GM19240 (cell line): Measurements from ENCODE around the gene TSC22D4.
"Not testable (repeated sequence)": the region's sequence is repeated elsewhere in the genome, so short reads cannot be mapped to it uniquely, and the experiment has no call there.

Experiments used
- DNase-seq: peaks from one replicate; pipeline ENCODE4 v3.0.0; 2011; ENCODE audit warnings: low spot score; ENCODE audit not compliant: insufficient read length

Gene TSC22D4

DNA sequence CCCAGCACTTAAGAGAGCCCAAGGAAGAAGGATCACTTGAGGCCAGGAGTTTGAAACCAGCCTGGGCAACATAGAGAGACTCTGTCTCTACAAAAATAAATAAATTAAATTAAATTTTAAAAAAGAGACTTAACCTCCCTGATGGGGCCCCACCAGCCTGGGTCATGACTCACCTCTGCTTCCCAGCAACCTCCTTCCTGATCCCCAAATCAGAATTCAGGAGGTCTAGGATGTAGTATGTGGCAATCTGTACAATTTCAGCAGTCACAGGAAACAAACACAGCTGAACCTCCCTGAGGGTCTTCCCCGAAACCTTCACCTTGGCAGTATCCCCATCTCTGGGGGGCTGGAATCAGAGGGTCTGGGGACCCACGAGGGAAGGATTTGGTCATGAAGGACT is 33.0 kb downstream of the TSC22D4 start:
- DNase-seq, result no peak

- DNase-seq, result no peak
Observed at GRCh38 chr7:100444311-100445278, 34.4 kb downstream of the TSC22D4 start.

DNA sequence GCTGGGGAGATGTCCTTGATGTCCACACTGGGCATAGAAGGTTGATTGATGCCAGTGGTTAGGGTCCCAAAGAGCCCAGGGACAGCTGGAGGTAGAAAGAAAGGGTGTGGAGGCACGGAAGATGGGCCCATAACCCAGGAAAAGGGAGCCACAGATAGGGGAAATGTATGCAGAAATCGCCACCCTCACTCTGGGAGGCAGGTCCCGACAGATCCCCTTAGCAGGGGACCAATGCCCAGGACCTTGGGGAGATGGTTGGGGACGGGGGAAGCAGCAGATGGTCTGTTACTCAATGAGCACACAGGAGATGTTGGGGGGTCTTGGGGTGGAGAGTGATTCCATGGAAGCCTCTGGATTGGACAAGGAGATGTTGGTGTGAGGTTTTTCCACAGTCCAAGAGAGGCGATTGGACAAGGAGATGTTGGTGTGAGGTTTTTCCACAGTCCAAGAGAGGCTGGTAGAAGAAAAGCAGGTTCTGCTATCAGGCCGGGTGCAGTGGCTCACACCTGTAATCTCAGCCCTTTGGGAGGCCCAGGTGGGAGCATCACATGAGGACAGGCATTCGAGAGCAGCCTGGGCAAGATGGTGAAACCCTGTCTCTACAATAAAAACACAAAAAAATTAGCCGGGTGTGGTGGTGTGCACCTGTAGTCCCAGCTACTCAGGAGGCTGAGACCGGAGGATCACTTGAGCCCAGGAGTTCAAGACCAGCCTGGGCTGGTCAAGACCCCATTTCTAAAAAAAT is 35.7 kb downstream of the TSC22D4 start:
- DNase-seq, result no peak

- DNase-seq, result no peak
Observed at GRCh38 chr7:100441641-100442535, 37.1 kb downstream of the TSC22D4 start.

DNA sequence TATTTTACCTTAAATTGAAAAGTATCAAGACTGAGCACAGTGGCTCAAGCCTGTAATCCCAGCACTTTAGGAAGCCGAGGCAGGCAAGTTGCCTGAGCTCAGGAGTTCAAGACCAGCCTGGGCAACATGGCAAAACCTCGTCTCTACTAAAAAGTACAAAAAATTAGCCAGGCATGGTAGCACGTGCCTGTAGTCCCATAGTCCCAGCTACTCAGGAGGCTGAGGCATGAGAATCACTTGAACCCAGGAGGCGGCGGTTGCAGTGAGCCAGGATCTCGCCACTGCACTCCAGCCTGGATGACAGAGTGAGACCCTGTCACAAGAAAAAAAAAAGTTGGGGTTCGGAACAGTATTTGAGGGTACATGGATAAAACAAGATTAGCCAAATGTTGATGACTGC is 39.8 kb downstream of the TSC22D4 start:
- not testable (repeated sequence) for DNase-seq

DNA sequence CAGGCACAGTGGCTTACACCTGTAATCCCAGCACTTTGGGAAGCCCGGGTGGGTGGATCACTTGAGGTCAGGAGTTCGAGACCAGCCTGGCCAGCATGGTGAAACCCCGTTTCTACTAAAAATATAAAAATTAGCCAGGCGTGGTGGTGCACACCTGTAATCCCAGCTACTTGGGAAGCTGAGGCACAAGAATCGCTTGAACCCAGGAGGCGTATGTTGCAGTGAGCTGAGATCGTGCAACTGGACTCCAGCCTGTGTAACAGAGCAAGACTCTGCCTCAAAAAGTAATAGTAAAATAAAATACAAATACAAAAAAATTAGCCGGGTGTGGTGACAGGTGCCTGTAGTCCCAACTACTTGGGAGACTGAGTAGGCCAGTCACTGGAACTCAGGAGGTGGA is 40.3 kb downstream of the TSC22D4 start:
- not testable (repeated sequence) for DNase-seq

DNA sequence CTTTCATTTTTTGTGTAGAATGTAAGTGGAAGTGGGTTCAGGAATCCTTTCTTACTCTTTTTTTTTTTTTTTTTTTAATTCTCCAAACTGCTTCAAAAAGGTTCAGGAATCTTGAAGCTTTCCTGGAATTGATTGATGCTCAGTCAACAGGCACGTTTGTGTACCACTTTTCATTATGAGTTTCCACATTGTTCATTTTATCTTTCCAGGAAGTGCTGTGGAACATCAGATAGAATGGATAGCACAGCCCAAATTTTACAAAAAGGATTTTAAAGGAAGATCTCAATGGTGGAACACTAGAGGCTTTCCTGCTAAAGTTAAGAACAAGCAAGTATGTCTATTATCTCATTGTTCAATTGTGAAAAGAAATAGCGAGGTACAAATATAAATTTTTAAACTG is 40.8 kb downstream of the TSC22D4 start:
- no peak for DNase-seq

- no peak for DNase-seq
Observed at GRCh38 chr7:100437150-100438100, 41.6 kb downstream of the TSC22D4 start.

DNA sequence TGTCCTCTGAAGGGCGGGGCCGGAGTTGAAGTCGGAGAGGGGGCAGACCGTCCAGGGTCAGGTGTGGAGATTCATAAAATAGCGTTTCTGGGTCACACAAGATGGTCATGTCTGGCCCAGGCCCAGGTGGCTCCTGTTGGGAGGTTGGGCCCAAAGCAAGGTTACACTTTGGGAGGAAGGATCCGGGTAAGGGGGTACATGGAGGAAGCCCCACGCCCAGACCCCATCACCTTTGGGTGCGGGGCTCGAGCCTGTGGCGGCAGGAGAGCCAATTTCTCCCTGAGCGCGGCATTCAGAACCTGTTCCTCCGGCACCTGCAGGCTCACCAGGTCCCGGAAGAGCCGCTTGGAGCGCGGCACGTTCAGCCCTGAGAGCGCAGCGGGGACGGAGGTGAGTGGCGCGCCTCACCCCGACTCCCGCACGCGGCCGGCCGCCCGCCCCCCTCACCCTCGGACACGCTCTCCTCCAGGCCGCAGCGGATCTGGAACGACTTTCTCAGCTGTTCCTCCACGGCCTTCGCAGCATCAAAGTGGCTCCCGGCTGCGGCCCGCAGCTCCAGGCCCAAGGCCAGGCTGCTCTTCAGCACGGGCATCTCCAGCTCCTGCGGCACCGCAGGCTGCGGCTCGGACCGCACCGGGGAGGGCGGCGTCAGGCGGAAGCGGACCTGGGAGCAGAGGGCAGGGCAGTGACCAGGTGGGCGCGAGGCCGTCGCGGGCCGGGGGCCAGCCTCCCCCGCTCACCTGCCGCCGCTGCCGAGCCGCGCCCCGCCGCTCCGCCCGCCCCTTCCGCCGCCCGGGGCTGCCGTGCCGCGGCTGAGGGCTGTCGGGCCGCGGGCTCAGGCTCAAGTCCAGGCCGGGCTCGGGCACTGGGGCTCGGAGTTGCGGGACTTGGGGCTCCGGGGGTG is 43.4 kb downstream of the TSC22D4 start:
- no peak for DNase-seq

GRCh38 chr7:100434297-100435144 is 44.5 kb downstream of the TSC22D4 start:
- DNase-seq, result no peak

DNA sequence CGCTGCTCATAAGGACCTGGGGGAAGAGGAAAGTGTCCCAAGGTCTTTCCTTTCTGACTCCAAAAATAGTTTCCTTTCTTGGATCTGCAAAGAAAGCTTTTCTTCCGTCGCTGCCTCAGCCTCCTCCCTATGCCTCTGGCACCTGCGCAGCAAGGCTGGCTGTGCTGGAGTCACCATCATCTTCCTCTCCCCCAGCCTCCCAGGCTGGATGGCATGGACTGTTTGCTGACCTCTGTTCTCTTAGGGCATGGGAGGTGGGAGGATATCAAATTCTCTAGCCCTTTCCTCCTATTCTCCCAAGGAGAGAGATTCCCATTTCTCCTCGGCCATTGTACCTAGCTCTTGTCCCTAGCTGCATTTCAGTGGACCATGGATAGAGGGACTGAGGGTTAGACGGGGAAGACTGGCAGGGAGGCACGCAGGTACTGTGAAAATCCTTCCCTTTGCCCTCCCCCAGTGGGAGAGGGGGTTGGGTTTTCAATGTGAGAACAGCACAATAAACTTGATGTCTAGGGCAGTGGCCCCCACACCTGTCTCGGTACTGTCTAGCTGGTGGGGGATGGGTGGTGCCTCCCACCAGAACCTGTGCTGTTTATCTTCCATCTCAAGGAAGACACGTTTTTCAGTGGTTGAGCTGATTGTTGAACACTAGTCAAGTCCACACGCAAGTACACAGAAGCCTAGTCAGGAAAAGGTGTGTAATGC is 45.3 kb downstream of the TSC22D4 start:
- no peak for DNase-seq

DNA sequence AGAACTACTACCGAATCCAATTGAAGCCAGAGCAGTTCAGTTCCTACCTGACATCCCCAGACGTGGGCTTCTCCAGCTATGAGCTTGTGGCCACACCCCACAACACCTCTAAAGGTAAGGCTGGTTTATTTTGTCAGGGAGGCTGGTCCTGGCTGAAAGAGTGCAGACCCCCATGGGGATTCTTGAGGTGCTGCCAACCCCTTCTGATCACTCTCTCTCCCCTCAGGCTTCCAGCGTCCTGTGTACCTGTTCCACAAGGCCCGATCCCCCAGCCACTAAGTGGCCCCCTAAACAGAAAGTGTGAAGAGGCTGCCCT is 45.8 kb downstream of the TSC22D4 start:
- no peak for DNase-seq

- DNase-seq, result no peak
Observed at GRCh38 chr7:100432621-100433275, 46.3 kb downstream of the TSC22D4 start.

- DNase-seq, result no peak
Observed at GRCh38 chr7:100432053-100432452, 47.0 kb downstream of the TSC22D4 start.

DNA sequence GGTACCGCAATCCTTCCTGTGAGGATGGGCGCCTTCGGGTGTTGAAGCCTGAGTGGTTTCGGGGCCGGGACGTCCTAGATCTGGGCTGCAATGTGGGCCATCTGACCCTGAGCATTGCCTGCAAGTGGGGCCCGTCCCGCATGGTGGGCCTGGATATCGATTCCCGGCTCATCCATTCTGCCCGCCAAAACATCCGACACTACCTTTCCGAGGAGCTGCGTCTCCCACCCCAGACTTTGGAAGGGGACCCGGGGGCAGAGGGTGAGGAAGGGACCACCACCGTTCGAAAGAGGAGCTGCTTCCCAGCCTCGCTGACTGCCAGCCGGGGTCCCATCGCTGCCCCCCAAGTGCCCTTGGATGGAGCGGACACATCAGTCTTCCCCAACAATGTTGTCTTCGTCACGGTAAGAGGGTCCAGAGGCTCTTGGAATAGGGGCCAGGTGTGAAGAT is 47.7 kb downstream of the TSC22D4 start:
- no peak for DNase-seq

DNA sequence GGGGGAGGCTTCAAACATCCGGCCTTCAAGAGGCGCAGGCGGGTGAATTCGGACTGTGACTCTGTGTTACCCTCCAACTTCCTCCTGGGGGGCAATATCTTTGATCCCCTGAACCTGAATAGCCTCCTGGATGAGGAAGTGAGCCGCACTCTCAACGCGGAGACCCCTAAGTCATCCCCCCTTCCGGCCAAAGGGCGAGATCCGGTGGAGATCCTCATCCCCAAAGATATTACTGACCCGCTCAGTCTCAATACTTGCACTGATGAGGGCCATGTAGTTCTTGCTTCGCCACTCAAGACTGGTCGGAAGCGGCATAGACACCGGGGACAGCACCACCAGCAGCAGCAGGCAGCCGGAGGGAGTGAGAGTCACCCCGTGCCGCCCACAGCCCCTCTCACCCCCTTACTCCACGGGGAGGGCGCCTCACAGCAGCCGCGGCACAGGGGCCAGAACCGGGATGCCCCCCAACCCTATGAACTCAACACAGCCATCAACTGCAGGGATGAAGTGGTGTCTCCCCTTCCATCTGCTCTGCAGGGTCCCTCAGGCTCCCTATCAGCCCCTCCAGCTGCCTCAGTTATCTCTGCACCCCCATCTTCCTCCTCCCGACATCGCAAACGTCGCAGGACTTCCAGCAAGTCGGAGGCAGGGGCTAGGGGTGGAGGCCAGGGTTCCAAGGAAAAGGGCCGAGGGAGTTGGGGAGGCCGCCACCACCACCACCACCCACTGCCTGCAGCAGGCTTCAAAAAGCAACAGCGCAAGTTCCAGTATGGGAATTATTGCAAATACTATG is 48.3 kb downstream of the TSC22D4 start:
- DNase-seq, result no peak
